Measurements from ENCODE around the gene MSMP. TPM values are rescaled to one million over a fixed set of nuclear protein-coding genes. Genes with fewer than 3 reads are reported as not detected.

MSMP gene
- total and polyA plus RNA-seq, 10 of the 15 experiments (the other 5 are each of a cell fraction or from before 2014, with no cell fraction given): 0.33 to 2.4 (median 0.86) TPM; not detected in 4

- ATAC-seq (no peak), DNase-seq (ENCODE audit: low read depth, low spot score) (no peak), FAIRE-seq (no peak)
- H3K4me3 ChIP-seq: no peak overlapping the region
- TF ChIP-seq ZBTB33 (IDR thresholded peaks at IDR 0.05) (peak; percentile 32; the same call in 1 of the 2 replicates), SUPT20H (IDR thresholded peaks at IDR 0.05; ENCODE audit: borderline replicate concordance, control insufficient read depth, low read depth, low read length) (no peak), FOS (IDR thresholded peaks at IDR 0.05; ENCODE audit: borderline replicate concordance, extremely low read depth, insufficient read length) (no peak), ZNF274 (IDR thresholded peaks at IDR 0.05; ENCODE audit: insufficient read depth, insufficient read length) (no peak), MLLT1 (IDR thresholded peaks at IDR 0.05) (no peak)
- H4K20me1 ChIP-seq (ENCODE audit: control insufficient read depth, insufficient read depth): no peaks in the 10 kb centered on the region
- H3K79me2 ChIP-seq (ENCODE audit: control insufficient read depth, insufficient read depth, low read length): peaks cover 35% of the 10 kb centered on the region
- H3K9ac ChIP-seq (ENCODE audit: control insufficient read depth, insufficient read depth, low read length): no peak overlapping the region
- H3K27me3 ChIP-seq (replicated peaks in 1 of 2; ENCODE audit: control insufficient read depth in 2 of 2, insufficient read depth in 2 of 2, low read length in 1 of 2): no peaks in the 10 kb centered on the region
- SMC1A ChIA-PET (ENCODE audit: uncharacterized antibody, unreplicated experiment): interaction anchor here (0.6 to 3.2 kb wide), 11 partner anchors 12 to 132 kb away, joined by 3 to 19 read pairs (median 4); partner anchors contain the start of genes GBA2 and RGP1
- POLR2A ChIA-PET: interaction anchor here (1.0 to 1.1 kb wide), 3 partner anchors 10 to 112 kb away, joined by 3 to 4 read pairs (median 3); no protein-coding TSS in a partner anchor
- no peak overlapping the region for H3K27ac ChIP-seq (ENCODE audit: control insufficient read depth, insufficient read depth)
- intact Hi-C loops (cut with micrococcal nuclease; ENCODE audit: unreplicated experiment): loop anchor here (1.0 kb wide), 1 partner anchor 56 kb away; the partner anchor contains the start of gene HINT2
- RAD21 ChIA-PET (ENCODE audit: unreplicated experiment): interaction anchor here (0.7 to 2.2 kb wide), 2 partner anchors 122 to 125 kb away, joined by 3 to 6 read pairs; no protein-coding TSS in a partner anchor
- in situ Hi-C loops (cut with MboI): no loop called here
- CTCF ChIA-PET: interaction anchor here (0.6 to 2.3 kb wide), 7 partner anchors 10 to 1619 kb away, joined by 3 to 7 read pairs (median 3); partner anchors contain the start of genes CREB3, RGP1 and TLN1
- peaks cover 22% of the 10 kb centered on the region for H3K4me1 ChIP-seq (ENCODE audit: control insufficient read depth, insufficient read depth, low read length)
- H2AFZ ChIP-seq (ENCODE audit: control insufficient read depth, low read depth, low read length): no peak overlapping the region
- WGBS (ENCODE audit: insufficient coverage, insufficient replicate concordance, low lambda C conversion rate, missing lambda C conversion rate): 100% methylated on average over 4 of the region's 4 CpGs
- no peak overlapping the region; the same call in none of the 2 replicates for H3K4me2 ChIP-seq (ENCODE audit: control insufficient read depth, insufficient read depth)
- no peaks in the 10 kb centered on the region for H3K9me3 ChIP-seq (replicated peaks; ENCODE audit: control insufficient read depth, insufficient read depth, low read length)
- no TSS peak for BruUV-seq (replicated peaks)
- no peaks in the 10 kb centered on the region for H3K36me3 ChIP-seq (ENCODE audit: control insufficient read depth in 2 of 2, insufficient read depth in 2 of 2, low read length in 1 of 2)
Observed at GRCh38 chr9:35759795-35760194, 5.7 kb upstream of the MSMP start.

Data from GM12878 (cell line).